GM18520 (cell line): ENCODE measurements around the gene LEKR1.
A peak's percentile ranks its signal among the peaks of the same experiment; 100 is the strongest.

Source experiments
- ATAC-seq: cut with Tn5 transposase; IDR thresholded peaks from one replicate; pipeline ENCODE4 v1.9.1; 2021; ENCODE audit not compliant: unreplicated experiment

The LEKR1 gene

DNA sequence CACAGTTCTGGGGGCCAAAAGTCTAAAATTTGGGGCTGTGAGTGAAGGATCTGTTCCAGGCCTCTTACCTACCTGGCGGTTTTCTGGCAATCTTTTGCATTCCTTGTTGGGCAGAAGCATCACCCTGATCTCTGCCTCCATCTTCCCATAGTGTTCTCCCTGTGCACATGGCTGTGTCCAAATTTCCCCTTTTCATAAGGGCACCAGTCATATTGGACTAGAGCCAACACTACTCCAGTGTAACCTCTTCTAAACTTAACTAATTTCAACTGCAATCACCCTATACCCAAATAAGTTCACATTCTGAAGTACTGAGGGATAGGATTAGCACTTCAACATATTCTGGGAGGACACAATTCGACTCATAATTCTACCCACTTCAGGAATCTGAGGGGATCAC, 248.8 kb downstream of the LEKR1 start:
- no peak for ATAC-seq

DNA sequence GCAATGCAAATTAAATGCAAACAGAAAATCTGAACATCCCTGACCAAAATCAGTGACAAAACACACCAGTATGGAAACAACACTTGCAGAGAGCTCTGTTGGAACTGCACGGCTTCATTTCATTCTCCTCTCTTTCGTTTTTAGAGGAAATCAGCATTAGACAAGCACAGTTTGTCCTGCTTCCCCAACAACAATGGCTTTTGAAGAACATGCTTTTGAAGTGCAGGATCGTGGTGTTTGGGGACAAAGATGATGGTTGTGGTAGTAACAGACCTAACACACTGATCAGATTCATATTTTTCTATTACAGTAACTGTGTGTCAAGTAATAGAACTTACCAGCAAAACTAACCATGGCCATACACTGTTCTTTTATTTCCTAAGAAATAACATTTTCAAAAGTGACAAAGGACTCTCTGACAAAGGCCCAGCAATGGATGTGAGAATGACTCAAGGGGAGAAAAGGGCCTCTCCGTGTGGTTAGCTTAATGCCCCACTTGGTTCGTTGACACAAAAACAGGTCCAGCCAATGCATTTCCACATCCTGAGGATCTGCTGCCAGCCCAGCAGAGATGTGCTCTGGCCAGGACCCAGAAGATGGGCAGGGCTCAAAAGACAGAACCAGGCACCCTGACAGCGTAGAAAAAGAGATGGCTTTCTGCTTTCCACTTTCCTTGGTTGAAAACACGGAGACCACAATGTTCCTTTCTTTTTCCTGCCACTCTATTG, 249.7 kb downstream of the LEKR1 start:
- ATAC-seq: no peak

DNA sequence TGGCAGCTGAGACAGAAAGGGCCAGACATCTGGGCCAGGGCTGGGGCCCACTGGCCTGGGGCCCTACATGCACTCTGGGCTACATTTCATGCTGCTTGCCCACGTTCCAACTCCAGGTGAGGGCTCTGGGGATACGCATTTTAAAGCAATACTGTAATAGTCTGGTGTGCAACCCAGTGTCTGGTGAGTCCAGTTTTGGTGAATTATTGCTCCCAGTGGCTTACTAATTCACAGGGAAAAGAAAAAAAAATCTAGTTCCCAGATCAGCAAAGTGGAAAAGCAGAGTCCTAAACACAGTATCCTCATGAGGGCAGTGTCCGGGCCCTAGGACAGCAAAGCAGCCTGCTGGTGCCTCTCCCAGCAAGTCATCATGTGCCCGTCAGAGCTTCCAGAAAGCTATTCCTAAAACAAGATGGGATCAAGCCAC, 251.4 kb downstream of the LEKR1 start:
- ATAC-seq: no peak

DNA sequence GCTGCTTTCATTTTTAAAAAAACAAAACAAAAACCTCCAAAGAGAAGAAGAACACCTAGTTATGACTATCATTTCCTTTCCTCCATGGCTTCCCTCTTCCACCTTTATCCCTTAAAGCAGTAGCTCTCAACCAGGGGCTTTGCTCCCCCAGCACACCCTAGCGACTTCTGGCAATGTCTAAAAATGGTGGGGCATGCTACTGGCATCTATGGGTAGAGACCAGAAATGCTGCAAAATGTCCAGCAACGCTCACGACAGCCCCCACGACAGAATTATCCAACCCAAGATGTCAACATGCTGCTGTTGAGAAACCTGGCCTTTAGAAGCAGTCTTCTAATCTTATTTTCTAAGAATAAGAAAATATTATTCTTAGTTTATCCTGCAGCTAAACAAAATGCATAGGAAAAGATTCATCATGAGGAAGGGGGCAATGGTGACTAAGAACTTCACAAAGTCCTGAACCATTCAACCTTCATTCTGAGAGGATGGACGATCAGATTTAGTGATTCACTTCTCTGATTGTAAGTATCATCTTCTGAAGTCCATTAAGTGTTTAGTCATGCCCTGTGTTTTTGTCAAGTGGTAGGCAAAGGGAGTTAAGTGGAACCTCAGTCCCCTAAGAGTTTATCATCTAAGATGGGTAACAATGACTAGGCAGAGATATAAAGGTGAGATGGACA, 252.1 kb downstream of the LEKR1 start:
- ATAC-seq: no peak

DNA sequence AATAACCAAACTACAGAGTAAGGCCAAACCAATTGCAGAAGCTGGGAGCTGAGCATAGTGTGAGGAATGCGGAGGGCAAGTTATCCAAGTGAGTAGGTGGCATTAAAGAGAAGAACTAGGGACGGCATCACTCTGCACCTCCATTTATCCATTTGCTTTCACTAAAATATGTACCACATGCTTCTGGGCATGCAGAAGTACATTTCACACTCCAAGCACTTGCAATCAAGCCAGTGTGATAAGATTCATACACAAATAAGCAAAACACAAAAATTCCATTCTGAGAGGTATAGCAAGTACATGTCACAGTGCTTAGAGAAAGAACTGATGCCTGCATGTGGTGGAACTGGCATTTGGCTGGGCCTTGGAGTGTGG, 252.6 kb downstream of the LEKR1 start:
- ATAC-seq: no peak

DNA sequence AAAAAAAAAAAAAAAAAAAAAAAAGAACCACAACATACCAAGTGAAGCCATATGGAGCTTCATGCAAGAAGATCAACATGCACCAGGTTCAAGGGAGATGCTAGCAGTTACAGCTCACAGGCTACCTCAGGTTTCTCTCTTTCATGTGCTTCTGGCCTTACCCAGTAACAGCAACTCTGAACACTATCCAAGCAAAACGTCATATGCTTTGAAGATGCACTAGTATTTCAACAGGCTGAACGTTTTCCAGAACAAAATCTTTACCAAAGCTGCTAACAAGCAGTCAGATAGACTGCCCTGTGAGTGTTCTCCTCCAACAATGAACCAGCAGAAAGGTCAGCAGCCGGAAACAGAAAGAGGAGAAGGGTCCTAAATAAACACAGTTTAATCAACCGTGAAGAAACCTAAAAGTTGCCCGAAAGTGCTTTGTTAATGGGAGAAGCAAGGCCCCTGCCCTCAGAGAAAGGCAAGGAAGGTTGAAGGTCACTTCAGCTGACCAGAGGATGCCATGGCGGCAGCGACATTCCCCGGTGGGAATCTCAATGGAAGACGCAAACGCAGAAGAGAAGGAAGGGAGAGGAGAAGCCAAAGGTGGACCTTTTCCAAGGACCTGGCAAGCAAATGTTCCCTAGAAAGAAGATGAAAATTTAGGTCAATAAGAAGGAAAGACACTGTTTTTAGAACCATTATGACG, 253.7 kb downstream of the LEKR1 start:
- ATAC-seq: no peak

DNA sequence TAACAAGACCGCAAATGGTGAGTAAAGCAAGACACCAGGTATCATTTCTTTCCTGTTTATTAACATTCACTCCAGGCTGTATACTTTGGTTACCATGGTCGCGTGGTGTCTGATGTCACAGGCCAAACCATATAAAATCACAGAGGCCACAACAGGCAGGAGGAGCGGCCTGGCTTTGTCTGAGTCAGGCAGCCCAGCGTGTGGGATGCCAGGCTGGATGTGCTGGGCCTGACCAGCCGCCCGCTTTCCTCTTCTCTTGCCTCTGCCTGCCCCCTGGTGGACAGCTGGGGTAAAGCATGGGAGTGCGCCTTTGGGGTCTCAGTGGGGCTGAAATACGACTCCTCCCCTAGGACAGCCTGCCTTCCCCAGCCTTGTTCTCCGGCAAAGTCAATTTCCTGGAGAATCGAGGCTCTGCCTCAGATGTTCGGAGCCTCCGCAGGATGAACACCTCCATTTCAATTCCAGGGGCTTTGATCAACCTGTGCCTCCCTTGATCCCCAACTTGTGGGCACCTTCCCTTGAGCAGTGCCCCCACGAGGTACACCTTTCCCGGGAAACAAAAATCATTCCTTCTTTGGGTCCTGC, 255.6 kb downstream of the LEKR1 start:
- ATAC-seq: peak; percentile 69

DNA sequence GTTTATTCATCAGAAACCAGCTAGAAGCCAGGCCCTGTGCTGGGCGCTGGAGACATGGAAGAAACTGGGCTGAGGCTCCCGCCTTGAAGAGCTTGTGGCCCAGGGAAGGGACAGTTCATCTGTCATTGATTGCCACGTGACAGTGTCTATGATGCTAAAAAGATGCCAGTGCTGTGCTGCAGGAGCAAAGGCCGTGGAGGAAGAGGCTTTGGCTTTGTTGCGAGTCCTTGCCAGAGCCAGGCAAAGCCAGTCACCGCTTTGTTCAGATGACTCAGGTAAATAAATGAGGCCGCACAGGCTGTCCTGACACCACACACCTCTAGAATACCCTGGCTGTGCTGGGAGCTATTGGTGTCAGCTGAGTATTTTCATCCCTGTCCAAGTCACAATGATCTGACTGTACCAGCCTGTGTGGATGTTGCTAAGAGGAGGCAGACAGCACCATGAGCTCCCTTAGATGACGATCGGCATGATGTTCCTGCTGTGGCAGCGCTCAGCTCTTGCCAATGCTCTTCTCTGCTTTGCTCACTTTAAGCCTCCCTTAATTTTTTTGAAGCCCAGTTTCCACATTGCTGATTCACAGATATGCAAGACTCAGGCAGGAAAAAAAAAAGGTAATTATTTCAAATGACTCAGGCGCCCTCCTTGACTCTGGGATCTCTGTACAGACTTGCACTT, 256.3 kb downstream of the LEKR1 start:
- ATAC-seq: no peak

DNA sequence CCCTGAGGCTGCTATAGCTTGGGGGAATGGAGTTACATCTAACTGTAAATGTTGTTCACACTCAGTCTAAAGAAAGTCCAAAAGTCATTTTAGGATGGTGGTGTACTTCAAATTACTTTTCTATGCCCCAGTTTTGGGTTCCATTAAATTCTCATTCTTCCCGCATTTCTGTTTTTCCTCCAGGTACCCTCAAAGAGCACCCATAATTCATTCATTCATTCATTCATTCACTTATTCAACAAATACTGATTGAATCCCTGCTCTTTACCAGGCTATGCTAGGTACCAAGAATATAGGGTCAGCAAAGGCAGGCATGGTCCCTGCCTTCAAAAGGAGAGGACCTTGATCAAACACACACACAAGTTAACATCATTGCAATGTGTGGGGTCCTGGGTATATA, 257.7 kb downstream of the LEKR1 start:
- ATAC-seq: no peak

DNA sequence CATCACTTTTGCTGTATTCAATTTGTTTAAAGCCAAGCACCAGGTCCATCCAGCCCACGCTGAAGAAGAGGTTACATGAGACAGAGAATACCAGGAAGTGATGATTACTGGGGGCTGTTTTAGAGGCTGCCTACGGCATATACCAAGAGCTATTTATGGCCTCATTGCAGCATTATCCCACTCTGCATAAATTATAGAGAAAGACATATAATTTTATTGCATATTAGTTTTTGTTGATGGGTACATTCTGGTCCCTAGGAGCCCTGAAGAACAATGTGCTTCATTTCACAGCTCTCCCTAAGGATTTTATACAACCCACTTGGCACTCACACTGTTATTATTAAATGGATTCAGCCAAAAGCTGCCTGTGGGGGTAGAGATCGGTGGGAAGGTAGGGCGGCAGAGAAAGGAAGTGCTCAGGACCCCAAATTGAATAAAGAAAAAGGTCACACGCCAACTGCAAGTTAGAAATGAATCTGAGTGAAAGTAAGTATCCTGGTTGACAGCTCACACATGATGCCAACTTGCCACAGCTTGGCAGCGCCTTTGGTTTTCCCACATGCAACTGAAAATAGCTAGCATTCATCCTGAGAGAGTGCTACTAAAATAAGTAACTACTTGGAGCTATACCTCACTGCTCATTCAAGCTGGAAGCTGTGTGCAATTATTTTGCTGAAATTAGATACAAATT, 260.1 kb downstream of the LEKR1 start:
- no peak for ATAC-seq

DNA sequence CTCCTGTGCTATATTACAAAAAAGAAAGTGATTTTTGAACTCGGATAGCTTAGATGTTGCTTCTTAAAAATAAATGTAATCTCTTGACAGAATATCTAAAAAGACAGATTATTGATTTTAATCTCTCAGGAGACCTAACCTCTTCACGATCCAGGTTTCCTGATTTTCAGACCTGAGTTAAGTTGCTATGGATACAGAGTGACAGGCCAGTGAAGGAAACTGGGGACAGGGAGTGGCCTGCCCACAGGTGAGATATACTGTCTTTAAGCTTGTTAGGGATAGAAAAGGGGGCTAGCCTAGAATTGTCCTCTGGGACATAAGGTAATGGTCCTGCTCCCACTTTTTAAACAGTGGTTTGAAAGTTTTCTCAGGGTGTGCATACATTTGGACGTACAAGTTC, 260.6 kb downstream of the LEKR1 start:
- ATAC-seq: no peak

DNA sequence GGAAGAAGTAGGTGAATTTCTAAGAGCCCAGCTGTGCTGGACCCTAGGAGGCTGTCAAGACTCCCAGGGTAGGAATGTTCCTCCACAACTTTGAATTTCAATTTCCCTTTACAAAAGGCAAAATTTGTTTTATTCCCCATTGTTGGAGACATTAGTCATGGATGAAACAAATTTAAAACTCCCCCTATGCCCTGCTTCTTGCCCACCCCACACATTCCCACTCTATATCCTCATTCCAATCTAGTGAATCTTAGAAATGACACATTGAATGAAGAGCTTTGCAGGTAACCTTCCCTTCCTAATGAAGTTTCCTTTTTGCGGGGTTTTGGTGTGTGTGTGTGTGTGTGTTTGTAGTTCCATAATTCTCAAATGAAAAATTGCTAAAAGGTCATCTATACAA, 261.2 kb downstream of the LEKR1 start:
- ATAC-seq: no peak

DNA sequence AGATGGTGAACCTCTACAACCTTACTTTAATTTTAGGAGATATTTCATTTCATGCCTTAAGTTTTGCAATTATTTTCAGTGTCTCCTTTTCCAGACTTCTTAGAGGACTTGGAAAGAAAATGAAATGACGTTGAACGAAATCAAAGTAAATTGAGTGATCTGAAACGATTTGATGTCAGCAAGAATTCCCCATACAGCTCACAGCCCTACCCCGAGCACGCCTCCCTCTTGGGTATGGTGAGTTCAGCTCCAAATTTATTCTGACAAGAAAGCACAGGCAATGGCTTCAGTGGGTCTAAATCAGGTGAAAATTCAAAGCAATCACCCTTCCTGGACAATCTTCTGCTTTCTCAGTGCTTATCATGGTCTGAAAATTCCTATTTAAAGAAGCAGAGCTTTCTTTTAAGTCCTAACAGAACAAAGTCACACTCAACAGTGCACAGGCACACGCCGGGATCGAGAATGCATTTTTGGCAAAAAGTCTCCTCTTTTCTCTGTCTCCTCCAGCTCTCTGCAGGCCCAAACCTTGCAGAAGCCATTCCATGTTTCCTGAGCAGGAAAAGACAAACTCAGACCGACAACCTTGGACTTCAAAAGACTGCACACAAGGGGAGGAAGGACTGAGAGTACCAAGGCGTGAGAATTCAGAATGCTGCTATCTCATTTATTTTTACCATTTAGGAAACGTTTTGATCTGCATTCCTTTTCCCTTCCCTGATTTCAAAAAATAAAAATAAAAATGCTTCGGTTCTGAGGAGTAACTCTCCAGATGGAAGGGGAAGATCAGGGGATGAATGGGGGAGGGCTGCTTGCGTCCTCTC, 261.8 kb downstream of the LEKR1 start:
- no peak for ATAC-seq

DNA sequence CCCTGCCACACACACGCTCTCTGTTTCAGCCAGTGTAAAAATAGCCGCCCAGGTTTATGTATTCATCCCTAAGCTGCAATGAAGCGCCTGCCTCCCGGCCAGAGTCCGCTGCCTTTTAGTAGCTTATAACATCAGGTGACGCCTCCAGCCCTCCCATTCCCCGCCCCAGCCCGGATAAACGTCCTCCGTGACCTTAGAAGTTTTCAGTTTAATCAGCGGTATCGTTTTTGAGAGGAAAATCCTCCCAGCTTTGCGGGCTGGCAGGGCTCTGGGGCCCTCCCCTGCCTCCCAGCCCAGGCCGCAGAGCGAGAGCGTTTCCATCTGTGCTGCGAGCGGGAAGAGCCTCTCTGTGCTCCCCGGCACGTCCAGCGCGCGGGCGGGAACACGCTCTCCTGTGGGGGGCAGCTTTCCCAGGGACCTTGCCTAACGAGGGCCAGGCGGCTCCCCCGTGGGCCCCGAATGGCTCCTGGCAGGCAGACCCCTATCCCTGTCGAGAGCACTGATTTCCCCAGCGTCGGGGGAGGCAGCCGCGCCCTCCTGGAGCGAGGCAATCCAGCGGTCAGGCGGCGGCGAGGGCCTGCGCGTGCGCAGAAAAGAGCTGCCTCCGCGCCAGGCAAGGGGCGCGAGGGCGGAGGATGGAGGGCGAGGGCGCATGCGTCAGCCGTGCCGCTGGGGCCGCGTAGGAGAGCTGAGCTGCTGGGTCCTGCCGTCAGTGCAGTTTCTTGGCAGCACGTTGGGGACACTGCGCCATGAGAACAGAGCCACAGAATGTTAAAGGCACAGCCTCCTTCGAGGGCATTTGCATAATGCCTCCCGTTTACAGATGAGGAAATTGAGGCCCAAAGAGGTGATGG, 262.7 kb downstream of the LEKR1 start:
- peak; percentile 67 for ATAC-seq

DNA sequence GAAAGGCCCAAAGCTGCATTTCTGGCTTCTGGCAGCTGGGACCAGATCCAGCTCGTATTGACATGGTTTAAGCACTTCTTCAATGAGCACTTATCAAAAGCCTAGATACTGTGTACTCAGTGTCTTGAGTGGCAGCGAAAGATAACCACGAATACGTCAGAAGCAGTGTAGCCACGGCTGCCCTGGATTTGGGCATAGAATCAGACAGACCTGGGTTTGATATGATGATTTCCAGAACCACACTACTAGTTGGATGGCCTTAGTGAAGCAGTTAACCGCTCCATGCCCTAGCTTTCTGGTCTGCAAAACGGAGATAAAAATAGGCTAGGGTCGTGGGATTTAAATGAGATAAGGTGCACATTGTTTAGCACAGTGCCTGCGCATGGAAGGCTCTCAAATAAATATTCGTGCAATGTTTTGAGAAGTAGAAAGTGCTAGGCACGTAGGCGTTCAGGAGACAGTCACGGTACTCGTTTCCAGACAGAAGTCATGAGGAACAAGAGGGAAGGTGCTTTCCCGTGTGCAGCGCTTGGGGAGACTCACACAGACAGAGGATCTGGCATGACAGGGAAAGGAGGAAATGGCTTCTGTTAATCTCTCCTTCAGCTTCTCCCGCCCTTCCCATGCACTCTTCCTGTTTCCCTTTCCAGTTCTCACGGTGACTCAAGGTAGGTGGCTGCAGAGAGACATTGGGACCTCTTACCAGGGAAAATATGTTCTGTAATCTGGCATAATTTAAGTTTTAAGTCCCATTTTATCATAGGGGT, 263.5 kb downstream of the LEKR1 start:
- no peak for ATAC-seq

DNA sequence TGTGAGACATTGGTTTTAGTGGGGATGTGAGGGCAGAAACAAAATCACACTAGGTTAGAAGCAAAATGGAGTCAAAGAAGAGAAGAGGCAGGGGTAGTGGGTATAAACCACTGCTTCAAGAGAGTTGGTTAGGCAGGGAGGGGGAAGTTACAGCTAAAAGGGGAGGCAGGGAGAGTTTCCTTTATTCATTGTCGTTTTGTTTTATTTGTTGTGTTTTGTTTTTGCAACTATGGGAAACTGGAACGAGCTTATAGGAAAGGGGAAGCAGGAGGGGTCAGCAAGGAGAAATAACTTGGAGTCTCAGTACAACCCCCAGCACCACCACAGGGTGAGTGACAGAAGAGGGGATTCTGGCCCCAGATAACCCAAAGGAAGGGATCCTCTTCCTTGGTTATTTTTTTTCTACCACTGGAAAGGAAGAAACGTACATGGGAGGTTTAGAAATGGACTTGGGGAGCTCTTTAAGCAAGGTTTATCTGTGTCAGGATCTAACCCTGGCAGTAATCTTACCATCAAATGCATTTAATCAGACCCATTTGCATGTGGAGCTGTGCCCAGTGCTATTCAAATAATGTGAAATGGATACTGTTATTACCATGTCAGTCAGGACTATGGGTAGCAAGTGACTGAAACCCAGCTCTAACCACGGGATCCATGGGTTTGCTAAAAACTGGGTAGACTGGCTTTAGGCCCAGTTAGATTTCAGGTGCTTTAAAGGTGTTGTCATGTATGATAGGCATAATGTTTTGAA, 265.1 kb downstream of the LEKR1 start:
- ATAC-seq: no peak

DNA sequence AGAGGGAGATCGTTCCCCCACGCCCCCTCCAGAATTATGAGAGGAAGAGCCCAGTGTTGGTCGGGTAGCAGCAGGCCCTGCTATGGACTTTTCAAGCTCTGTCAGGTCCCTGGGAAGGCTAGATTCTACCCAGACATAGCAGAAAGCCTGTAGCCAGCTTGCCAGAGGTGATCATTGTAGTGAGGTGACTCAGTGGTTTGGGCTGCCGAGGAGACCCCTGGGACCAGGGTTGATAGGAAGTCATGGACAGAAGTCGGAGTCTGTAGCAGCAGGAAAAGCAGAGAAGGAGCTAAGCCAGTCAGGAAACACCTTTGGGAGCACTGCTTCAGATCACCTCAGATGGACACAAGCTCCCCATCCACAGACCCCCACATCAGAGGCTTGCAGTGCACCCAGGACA, 266.1 kb downstream of the LEKR1 start:
- ATAC-seq: no peak

DNA sequence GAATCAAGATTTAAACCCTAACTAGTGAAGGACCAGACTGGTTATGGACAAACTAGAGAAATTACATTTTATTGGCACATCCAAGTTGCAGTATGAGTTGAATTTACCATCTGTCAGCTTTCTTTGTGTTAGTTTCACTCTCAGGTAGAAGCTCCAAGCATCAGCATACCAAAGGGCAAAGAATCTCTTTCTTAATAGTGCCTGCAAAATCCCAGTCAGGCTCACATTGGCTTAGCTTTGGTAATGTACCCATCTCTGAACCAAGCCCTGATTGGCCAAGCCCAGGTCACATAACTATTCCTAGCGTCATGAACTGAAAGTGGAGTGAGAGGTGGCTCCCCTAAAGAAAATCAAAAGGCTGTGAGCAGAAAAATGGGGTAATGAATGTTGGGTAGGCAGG, 266.9 kb downstream of the LEKR1 start:
- no peak for ATAC-seq
